ENCODE measurements around the gene SNX3. TPM values are rescaled to one million over a fixed set of nuclear protein-coding genes. Genes with fewer than 3 reads are reported as not detected.
"Not testable (repeated sequence)": the region's sequence is repeated elsewhere in the genome, so short reads cannot be mapped to it uniquely, and the experiment has no call there.

Gene SNX3
- total and polyA plus RNA-seq, 2 donors from 2014 or later: 143 to 236 TPM

DNA sequence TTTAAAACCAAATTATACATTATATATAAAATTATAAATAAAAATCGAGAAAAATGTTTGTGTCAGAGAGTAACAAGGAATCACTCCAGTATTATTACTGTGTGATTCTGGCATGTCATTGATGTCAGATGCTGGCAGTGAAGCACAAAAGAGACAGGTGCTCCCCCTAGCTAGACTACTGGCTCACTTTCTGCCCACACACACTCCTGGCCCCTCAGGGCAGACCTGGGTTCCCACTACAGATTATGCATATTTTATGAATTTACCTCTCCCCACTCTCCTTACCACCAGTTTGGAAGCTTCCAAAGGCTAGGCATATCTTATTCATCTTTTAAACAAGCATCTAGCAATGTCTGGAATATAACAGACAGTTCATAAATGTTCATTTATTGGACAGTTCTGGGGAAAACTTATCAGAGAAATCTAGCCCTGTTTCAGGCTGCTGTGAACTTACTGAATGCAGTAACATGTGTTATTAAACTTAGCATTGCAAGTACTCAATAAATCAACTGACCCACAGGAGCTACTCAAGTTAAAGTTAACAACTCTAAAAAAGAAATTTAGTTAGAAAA is 12.8 kb downstream of the SNX3 start:
- no peaks in the 10 kb centered on the region for H3K27me3 ChIP-seq (ENCODE audit: control insufficient read depth, insufficient read depth, low read length)
- H3K4me1 ChIP-seq (ENCODE audit: control insufficient read depth in 2 of 3, insufficient read depth in 2 of 3, low read depth in 1 of 3, low read length in 3 of 3): peaks cover 0 to 5% (median 0%) of the 10 kb centered on the region in 3 donors
- intact Hi-C loops (cut with DNase I): no loop called here
- no peak overlapping the region for H3K9ac ChIP-seq (ENCODE audit: low read length in 3 of 3)
- H3K9me3 ChIP-seq (ENCODE audit: control insufficient read depth in 2 of 3, insufficient read depth in 1 of 3, low read length in 3 of 3): no peaks in the 10 kb centered on the region
- H3K36me3 ChIP-seq (ENCODE audit: control insufficient read depth in 2 of 3, insufficient read depth in 3 of 3, low read length in 3 of 3): no peaks in the 10 kb centered on the region
- FAIRE-seq: no peak
- no peak overlapping the region for H3K4me3 ChIP-seq (ENCODE audit: low read length in 3 of 3)
- TF ChIP-seq, protein P1, sequence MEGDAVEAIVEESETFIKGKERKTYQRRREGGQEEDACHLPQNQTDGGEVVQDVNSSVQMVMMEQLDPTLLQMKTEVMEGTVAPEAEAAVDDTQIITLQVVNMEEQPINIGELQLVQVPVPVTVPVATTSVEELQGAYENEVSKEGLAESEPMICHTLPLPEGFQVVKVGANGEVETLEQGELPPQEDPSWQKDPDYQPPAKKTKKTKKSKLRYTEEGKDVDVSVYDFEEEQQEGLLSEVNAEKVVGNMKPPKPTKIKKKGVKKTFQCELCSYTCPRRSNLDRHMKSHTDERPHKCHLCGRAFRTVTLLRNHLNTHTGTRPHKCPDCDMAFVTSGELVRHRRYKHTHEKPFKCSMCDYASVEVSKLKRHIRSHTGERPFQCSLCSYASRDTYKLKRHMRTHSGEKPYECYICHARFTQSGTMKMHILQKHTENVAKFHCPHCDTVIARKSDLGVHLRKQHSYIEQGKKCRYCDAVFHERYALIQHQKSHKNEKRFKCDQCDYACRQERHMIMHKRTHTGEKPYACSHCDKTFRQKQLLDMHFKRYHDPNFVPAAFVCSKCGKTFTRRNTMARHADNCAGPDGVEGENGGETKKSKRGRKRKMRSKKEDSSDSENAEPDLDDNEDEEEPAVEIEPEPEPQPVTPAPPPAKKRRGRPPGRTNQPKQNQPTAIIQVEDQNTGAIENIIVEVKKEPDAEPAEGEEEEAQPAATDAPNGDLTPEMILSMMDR (IDR thresholded peaks at IDR 0.05; ENCODE audit: borderline replicate concordance, extremely low read depth, insufficient read depth): no peak
- H3K27ac ChIP-seq (ENCODE audit: low read depth in 2 of 2, low read length in 2 of 2): no peak overlapping the region
- no peak for DNase-seq

DNA sequence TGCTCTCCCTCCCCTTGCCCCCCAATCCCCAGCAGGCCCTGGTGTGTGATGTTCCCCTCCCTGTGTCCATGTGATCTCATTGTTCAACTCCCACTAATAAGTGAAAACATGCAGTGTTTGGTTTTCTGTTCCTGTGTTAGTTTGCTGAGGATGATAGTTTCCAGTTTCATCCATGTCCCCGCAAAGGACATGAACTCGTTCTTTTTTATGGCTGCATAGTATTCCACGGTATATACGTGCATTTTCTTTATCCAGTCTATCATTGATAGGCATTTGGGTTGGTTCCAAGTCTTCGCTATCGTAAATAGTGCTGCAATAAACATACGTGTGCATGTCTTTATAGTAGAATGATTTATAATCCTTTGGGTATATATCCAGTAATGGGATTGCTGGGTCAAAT is 15.7 kb downstream of the SNX3 start:
- FAIRE-seq; H3K27me3 ChIP-seq (ENCODE audit: control insufficient read depth, insufficient read depth, low read length); intact Hi-C loops (cut with DNase I): not testable (repeated sequence)

DNA sequence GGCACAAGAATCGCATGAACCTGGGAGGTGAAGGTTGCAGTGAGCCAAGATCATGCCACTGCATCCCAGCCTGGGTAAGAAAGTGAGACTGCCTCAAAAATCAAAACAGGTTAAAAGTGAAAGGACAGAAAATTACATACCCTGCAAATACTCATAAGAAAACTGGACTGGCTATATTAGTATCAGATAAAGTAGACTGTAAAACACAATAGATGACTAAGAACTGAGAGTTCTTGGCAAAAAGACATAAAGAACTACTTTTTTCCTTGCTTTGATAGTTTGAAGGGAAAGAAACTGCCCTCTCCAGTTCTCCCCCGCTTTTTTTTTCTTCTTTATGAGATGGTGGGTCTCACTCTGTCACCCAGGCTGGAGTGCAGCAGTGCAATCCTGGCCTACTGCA is 17.0 kb downstream of the SNX3 start:
- no peak overlapping the region for H3K27ac ChIP-seq (ENCODE audit: low read depth in 2 of 2, low read length in 2 of 2)
- no peak overlapping the region for H3K9ac ChIP-seq (ENCODE audit: low read length in 3 of 3)
- FAIRE-seq (no peak), DNase-seq (no peak)
- TF ChIP-seq, protein P1 (IDR thresholded peaks at IDR 0.05; ENCODE audit: borderline replicate concordance, extremely low read depth, insufficient read depth): no peak
- H3K27me3 ChIP-seq (ENCODE audit: control insufficient read depth, insufficient read depth, low read length): no peaks in the 10 kb centered on the region
- H3K4me1 ChIP-seq (ENCODE audit: control insufficient read depth in 2 of 3, insufficient read depth in 2 of 3, low read depth in 1 of 3, low read length in 3 of 3): peaks cover 0 to 3% (median 0%) of the 10 kb centered on the region in 3 donors
- intact Hi-C loops (cut with DNase I): no loop called here
- no peaks in the 10 kb centered on the region for H3K36me3 ChIP-seq (ENCODE audit: control insufficient read depth in 2 of 3, insufficient read depth in 3 of 3, low read length in 3 of 3)
- no peak overlapping the region for H3K4me3 ChIP-seq (ENCODE audit: low read length in 3 of 3)
- H3K9me3 ChIP-seq (ENCODE audit: control insufficient read depth in 2 of 3, insufficient read depth in 1 of 3, low read length in 3 of 3): peaks cover 0 to 2% (median 0%) of the 10 kb centered on the region in 3 donors

More for the DNA sequence above, 15.7 kb downstream of the SNX3 start:
- H3K27ac ChIP-seq (ENCODE audit: low read depth in 2 of 2, low read length in 2 of 2); H3K4me1 ChIP-seq (ENCODE audit: control insufficient read depth in 2 of 3, insufficient read depth in 2 of 3, low read depth in 1 of 3, low read length in 3 of 3); H3K9me3 ChIP-seq (ENCODE audit: control insufficient read depth in 2 of 3, insufficient read depth in 1 of 3, low read length in 3 of 3); DNase-seq; H3K36me3 ChIP-seq (ENCODE audit: control insufficient read depth in 2 of 3, insufficient read depth in 3 of 3, low read length in 3 of 3); H3K4me3 ChIP-seq (ENCODE audit: low read length in 3 of 3); H3K9ac ChIP-seq (ENCODE audit: low read length in 3 of 3): not testable (repeated sequence)

DNA sequence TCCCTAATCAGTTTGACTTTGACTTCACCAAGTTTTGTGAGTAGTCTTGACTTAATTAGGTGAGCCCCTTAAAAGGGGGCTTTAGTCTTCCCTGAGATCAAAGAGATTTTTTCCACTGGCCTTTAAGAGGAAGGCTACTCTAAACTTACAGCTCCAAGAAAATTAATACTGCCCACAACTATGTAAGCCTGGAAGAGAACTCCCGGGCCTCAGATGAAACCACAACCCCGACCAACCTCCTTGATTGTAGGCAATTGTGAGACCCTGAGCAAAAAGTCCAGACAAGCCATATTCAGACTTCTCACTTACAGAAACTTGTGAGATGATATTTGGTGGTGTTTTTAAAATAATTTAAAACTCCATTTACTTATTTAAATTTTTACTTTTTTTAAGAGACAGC is 18.1 kb downstream of the SNX3 start:
- TF ChIP-seq, protein P1 (IDR thresholded peaks at IDR 0.05; ENCODE audit: borderline replicate concordance, extremely low read depth, insufficient read depth): no peak
- H3K9me3 ChIP-seq (ENCODE audit: control insufficient read depth in 2 of 3, insufficient read depth in 1 of 3, low read length in 3 of 3): peaks cover 0 to 2% (median 0%) of the 10 kb centered on the region in 3 donors
- intact Hi-C loops (cut with DNase I): no loop called here
- no peaks in the 10 kb centered on the region for H3K36me3 ChIP-seq (ENCODE audit: control insufficient read depth in 2 of 3, insufficient read depth in 3 of 3, low read length in 3 of 3)
- H3K9ac ChIP-seq (ENCODE audit: low read length in 3 of 3): no peak overlapping the region
- no peak overlapping the region for H3K27ac ChIP-seq (ENCODE audit: low read depth in 2 of 2, low read length in 2 of 2)
- FAIRE-seq (no peak), DNase-seq (no peak)
- no peaks in the 10 kb centered on the region for H3K27me3 ChIP-seq (ENCODE audit: control insufficient read depth, insufficient read depth, low read length)
- H3K4me3 ChIP-seq (ENCODE audit: low read length in 3 of 3): no peak overlapping the region
- H3K4me1 ChIP-seq (ENCODE audit: control insufficient read depth in 2 of 3, insufficient read depth in 2 of 3, low read depth in 1 of 3, low read length in 3 of 3): peaks cover 0 to 3% (median 0%) of the 10 kb centered on the region in 3 donors

Data from kidney (tissue), 14 donors.